Measurements from ENCODE around the gene ZNF398. TPM values are rescaled to one million over a fixed set of nuclear protein-coding genes. Genes with fewer than 3 reads are reported as not detected.

Gene ZNF398
- total RNA-seq, 2 donors from 2014 or later: 27.6 to 28.9 TPM

GRCh38 chr7:149198161-149198816 is 51.0 kb downstream of the ZNF398 start:
- H3K36me3 ChIP-seq: peaks cover 0 to 20% of the 10 kb centered on the region in 2 donors
- no peak overlapping the region for H3K27ac ChIP-seq
- H3K4me1 ChIP-seq (replicated peaks): peaks cover 12% of the 10 kb centered on the region
- no peak for DNase-seq (ENCODE audit: low spot score)
- no peak overlapping the region for H3K4me3 ChIP-seq
- TF ChIP-seq POLR2A (IDR thresholded peaks at IDR 0.05): no peak
- TF ChIP-seq, protein P1, sequence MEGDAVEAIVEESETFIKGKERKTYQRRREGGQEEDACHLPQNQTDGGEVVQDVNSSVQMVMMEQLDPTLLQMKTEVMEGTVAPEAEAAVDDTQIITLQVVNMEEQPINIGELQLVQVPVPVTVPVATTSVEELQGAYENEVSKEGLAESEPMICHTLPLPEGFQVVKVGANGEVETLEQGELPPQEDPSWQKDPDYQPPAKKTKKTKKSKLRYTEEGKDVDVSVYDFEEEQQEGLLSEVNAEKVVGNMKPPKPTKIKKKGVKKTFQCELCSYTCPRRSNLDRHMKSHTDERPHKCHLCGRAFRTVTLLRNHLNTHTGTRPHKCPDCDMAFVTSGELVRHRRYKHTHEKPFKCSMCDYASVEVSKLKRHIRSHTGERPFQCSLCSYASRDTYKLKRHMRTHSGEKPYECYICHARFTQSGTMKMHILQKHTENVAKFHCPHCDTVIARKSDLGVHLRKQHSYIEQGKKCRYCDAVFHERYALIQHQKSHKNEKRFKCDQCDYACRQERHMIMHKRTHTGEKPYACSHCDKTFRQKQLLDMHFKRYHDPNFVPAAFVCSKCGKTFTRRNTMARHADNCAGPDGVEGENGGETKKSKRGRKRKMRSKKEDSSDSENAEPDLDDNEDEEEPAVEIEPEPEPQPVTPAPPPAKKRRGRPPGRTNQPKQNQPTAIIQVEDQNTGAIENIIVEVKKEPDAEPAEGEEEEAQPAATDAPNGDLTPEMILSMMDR (IDR thresholded peaks at IDR 0.05): no peak
- no peak for TF ChIP-seq POLR2AphosphoS5 (IDR thresholded peaks at IDR 0.05)
- H3K27me3 ChIP-seq (replicated peaks; ENCODE audit: insufficient read depth): no peaks in the 10 kb centered on the region
- 87% methylated on average over 22 of the region's 22 CpGs for WGBS
- no peaks in the 10 kb centered on the region for H3K9me3 ChIP-seq
- intact Hi-C loops (cut with DNase I): no loop called here

DNA sequence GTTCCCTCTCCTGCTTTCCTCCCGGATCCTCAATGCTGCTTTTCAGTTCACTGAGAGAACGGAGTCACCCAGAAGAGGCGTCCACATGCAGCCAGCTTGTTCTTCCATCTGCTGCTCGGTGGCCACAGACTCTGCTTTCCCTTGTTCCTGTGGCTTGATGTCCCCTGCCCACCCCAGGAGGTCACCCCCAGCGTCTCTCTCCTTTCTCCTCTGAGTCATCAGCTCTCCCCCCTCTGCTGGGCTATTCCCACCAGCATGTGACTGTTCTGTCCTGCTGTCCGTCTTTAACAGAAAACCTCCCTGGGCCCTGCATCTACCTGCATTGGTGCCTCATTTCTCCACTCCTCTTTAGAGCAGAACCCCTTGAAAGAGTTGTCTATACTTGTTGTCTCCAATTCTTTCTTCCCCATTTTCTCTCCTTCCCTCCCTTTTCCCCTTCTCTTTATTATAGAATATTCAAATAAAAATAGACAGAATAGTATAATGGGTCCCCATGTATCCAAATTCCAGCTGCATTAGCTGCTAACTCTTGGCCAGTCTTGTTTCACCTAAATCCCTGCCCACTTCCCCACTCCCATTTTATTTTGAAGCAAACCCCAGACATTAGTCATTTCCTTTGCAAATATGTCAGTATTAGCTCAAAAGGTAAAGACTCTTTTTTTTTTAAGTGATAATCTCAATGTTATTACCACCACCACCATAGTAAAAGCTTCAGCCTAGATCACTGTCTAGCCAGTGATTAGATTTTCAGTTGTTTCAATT is 52.2 kb downstream of the ZNF398 start:
- H3K4me1 ChIP-seq (replicated peaks): peaks cover 12% of the 10 kb centered on the region
- H3K36me3 ChIP-seq: peaks cover 0 to 20% of the 10 kb centered on the region in 2 donors
- DNase-seq (ENCODE audit: low spot score): no peak
- intact Hi-C loops (cut with DNase I): no loop called here
- H3K27ac ChIP-seq: no peak overlapping the region
- H3K27me3 ChIP-seq (replicated peaks; ENCODE audit: insufficient read depth): no peaks in the 10 kb centered on the region
- TF ChIP-seq POLR2AphosphoS5 (IDR thresholded peaks at IDR 0.05) (no peak), POLR2A (IDR thresholded peaks at IDR 0.05) (no peak)
- TF ChIP-seq, protein P1 (IDR thresholded peaks at IDR 0.05): no peak
- H3K9me3 ChIP-seq: no peaks in the 10 kb centered on the region
- H3K4me3 ChIP-seq: no peak overlapping the region
- 89% methylated on average over 6 of the region's 6 CpGs for whole genome bisulfite sequencing

DNA sequence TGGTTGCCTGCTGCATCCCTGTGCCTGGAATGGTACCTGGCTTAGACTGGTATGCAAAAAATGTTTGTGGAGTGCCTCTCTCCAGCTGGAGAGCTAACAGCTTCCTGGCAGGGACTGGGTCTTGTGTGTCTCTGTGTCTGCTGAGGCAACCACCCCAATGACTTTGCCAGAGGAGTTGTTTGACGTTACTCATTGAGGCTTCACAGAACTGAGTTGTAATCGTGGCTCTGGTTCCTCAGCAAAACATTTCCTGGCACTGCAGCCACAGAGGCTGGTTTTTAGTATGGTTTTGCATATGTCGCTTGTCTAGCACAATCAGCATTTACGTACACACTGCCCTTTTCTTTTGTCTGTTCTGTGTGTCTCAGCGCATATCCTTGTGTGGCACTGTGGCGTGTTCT is 55.6 kb downstream of the ZNF398 start:
- no peak for TF ChIP-seq POLR2A (IDR thresholded peaks at IDR 0.05)
- no peak for TF ChIP-seq POLR2AphosphoS5 (IDR thresholded peaks at IDR 0.05)
- no peak overlapping the region for H3K27ac ChIP-seq
- H3K4me1 ChIP-seq (replicated peaks): peaks cover 5% of the 10 kb centered on the region
- H3K27me3 ChIP-seq (replicated peaks; ENCODE audit: insufficient read depth): no peaks in the 10 kb centered on the region
- intact Hi-C loops (cut with DNase I): no loop called here
- WGBS: 89% methylated on average over 6 of the region's 6 CpGs
- no peak for DNase-seq (ENCODE audit: low spot score)
- H3K36me3 ChIP-seq: peaks cover 8 to 32% of the 10 kb centered on the region in 2 donors
- H3K4me3 ChIP-seq: no peak overlapping the region
- no peaks in the 10 kb centered on the region for H3K9me3 ChIP-seq

- 49% methylated on average over 18 of the region's 18 CpGs for WGBS
- H3K4me1 ChIP-seq (replicated peaks): peaks cover 4% of the 10 kb centered on the region
- intact Hi-C loops (cut with DNase I): no loop called here
- no peak overlapping the region for H3K4me3 ChIP-seq
- DNase-seq (ENCODE audit: low spot score): peak; percentile 42
- peaks cover 17 to 24% of the 10 kb centered on the region in 2 donors for H3K36me3 ChIP-seq
- H3K9me3 ChIP-seq: no peaks in the 10 kb centered on the region
- TF ChIP-seq POLR2AphosphoS5 (IDR thresholded peaks at IDR 0.05): peak; percentile 43
- TF ChIP-seq, protein P1 (IDR thresholded peaks at IDR 0.05): no peak
- peak overlapping the region; percentile 37 to 39 for H3K27ac ChIP-seq
- no peaks in the 10 kb centered on the region for H3K27me3 ChIP-seq (replicated peaks; ENCODE audit: insufficient read depth)
Observed at GRCh38 chr7:149205690-149206381, 58.6 kb downstream of the ZNF398 start.

DNA sequence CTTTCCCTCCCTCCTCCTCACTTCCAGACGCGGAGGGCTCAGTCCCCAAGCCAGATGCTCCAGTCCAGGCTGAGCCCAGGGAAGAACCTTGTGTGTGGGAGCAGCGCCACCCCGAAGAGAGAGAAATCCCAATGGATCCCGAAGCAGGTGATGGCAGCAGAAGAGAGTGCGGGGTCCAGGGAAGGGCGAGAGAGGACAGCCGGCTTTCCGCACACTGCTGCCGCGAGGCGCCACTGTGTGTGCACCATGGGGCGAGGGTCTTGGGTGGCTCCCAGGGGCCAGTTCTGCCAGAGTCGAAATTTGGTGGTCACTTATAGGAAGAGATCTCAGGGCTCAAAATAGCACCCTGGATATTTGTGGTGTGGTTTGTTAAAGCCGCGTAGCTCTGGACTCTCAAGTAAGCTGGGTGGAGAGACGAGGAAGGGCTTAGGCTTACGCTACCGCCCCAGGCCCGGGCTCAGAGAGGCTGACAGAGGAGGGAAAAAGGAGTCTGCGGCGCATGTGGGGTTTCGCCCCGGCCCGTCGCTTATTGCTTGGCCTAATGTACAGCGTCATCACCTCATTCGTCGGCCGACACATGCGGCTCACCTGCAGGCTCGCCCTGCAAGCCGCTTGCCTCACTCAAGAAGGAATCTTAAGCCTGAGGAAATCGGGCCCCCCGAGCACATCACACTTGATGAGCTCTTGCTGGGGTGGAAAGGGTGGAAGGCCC is 60.2 kb downstream of the ZNF398 start:
- Histone ChIP-seq H3K27me3 (replicated peaks; ENCODE audit: insufficient read depth) (no peaks in the 10 kb centered on the region), H3K27ac (no peak overlapping the region), H3K36me3 (peaks cover 19 to 29% of the 10 kb centered on the region in 2 donors), H3K4me3 (no peak overlapping the region), H3K4me1 (replicated peaks) (peaks cover 4% of the 10 kb centered on the region), H3K9me3 (no peaks in the 10 kb centered on the region)
- intact Hi-C loops (cut with DNase I): no loop called here
- WGBS: 90% methylated on average over 35 of the region's 35 CpGs
- no peak for TF ChIP-seq POLR2A (IDR thresholded peaks at IDR 0.05)
- TF ChIP-seq, protein P1 (IDR thresholded peaks at IDR 0.05): no peak
- TF ChIP-seq POLR2AphosphoS5 (IDR thresholded peaks at IDR 0.05): no peak
- DNase-seq (ENCODE audit: low spot score): no peak
